ENCODE measurements around the gene LY6G6D. TPM values are rescaled to one million over a fixed set of nuclear protein-coding genes. Genes with fewer than 3 reads are reported as not detected.

The LY6G6D gene
- total RNA-seq, 3 donors from 2014 or later (not counting 1 experiment from before 2014, with no cell fraction given) = 0.94 TPM; not detected in 2

- Mint-ChIP-seq H3K4me3 (no peak overlapping the region), H3K9me3 (no peaks in the 10 kb centered on the region), H3K4me1 (peaks cover 0 to 7% of the 10 kb centered on the region in 2 donors), H3K27me3 (ENCODE audit: low read depth in 2 of 2) (no peaks in the 10 kb centered on the region), H3K27ac (no peak overlapping the region), H3K36me3 (no peaks in the 10 kb centered on the region)
- no peak for ATAC-seq
- Histone ChIP-seq H3K27me3 (ENCODE audit: control insufficient read depth, insufficient read depth, low read length) (no peaks in the 10 kb centered on the region), H3K4me3 (ENCODE audit: low read length) (no peak overlapping the region), H3K4me1 (ENCODE audit: control insufficient read depth, insufficient read depth, low read length) (no peaks in the 10 kb centered on the region), H3K27ac (ENCODE audit: low read length) (no peak overlapping the region), H3K36me3 (ENCODE audit: control insufficient read depth, insufficient read depth, low read length) (peaks cover 81% of the 10 kb centered on the region), H3K9me3 (ENCODE audit: control insufficient read depth, insufficient read depth, low read length) (no peaks in the 10 kb centered on the region)
- DNase-seq = no peak
- intact Hi-C loops (cut with micrococcal nuclease) = no loop called here
- 97% methylated on average over 11 of the region's 12 CpGs for WGBS (ENCODE audit: insufficient coverage)
- no peak for TF ChIP-seq CTCF (IDR thresholded peaks at IDR 0.05)
These were observed 23.5 kb upstream of the LY6G6D start for GRCh38 chr6:31691564-31692108.

DNA sequence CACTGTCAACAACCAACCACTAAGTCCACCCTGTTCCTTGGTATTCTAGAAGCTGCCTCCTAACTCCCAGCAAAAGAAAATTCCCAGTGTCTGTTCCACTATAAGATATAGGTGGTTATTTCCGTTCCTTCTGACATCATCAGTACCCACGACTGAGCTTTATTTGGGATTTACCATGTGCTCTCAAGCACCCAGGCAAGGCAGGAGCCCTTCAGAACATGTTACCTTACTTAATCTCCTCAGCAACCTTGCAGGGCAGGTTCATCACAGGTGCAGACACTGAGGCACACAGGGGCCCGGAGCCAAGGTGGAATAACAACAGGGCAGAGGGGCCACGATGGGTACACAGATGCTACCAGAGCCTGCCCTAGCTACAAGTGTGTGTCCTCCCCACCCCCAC lies 22.8 kb upstream of the LY6G6D start:
- Mint-ChIP-seq H3K4me3 (no peak overlapping the region), H3K4me1 (peaks cover 0 to 13% of the 10 kb centered on the region in 2 donors), H3K36me3 (no peaks in the 10 kb centered on the region), H3K9me3 (no peaks in the 10 kb centered on the region), H3K27me3 (ENCODE audit: low read depth in 2 of 2) (no peaks in the 10 kb centered on the region), H3K27ac (no peak overlapping the region)
- no peak overlapping the region for H3K4me3 ChIP-seq (ENCODE audit: low read length)
- WGBS (ENCODE audit: insufficient coverage) = 98% methylated on average over 4 of the region's 4 CpGs
- no peak for TF ChIP-seq CTCF (IDR thresholded peaks at IDR 0.05)
- H3K27ac ChIP-seq (ENCODE audit: low read length) = no peak overlapping the region
- no peaks in the 10 kb centered on the region for H3K9me3 ChIP-seq (ENCODE audit: control insufficient read depth, insufficient read depth, low read length)
- no peak for ATAC-seq
- peaks cover 80% of the 10 kb centered on the region for H3K36me3 ChIP-seq (ENCODE audit: control insufficient read depth, insufficient read depth, low read length)
- no peaks in the 10 kb centered on the region for H3K4me1 ChIP-seq (ENCODE audit: control insufficient read depth, insufficient read depth, low read length)
- no peak for DNase-seq
- intact Hi-C loops (cut with micrococcal nuclease) = no loop called here
- H3K27me3 ChIP-seq (ENCODE audit: control insufficient read depth, insufficient read depth, low read length) = no peaks in the 10 kb centered on the region

GRCh38 chr6:31692886-31693285 lies 22.3 kb upstream of the LY6G6D start:
- WGBS (ENCODE audit: insufficient coverage) = 95% methylated on average over 9 of the region's 9 CpGs
- Histone ChIP-seq H3K9me3 (ENCODE audit: control insufficient read depth, insufficient read depth, low read length) (no peaks in the 10 kb centered on the region), H3K27me3 (ENCODE audit: control insufficient read depth, insufficient read depth, low read length) (no peaks in the 10 kb centered on the region), H3K4me1 (ENCODE audit: control insufficient read depth, insufficient read depth, low read length) (no peaks in the 10 kb centered on the region), H3K27ac (ENCODE audit: low read length) (no peak overlapping the region), H3K36me3 (ENCODE audit: control insufficient read depth, insufficient read depth, low read length) (peaks cover 79% of the 10 kb centered on the region), H3K4me3 (ENCODE audit: low read length) (no peak overlapping the region)
- no peaks in the 10 kb centered on the region for H3K36me3 Mint-ChIP-seq
- H3K4me3 Mint-ChIP-seq = no peak overlapping the region
- DNase-seq (no peak), ATAC-seq (no peak)
- no peaks in the 10 kb centered on the region for H3K9me3 Mint-ChIP-seq
- no peak for TF ChIP-seq CTCF (IDR thresholded peaks at IDR 0.05)
- no peak overlapping the region for H3K27ac Mint-ChIP-seq
- peaks cover 0 to 16% of the 10 kb centered on the region in 2 donors for H3K4me1 Mint-ChIP-seq
- intact Hi-C loops (cut with micrococcal nuclease) = no loop called here
- no peaks in the 10 kb centered on the region for H3K27me3 Mint-ChIP-seq (ENCODE audit: low read depth in 2 of 2)

DNA sequence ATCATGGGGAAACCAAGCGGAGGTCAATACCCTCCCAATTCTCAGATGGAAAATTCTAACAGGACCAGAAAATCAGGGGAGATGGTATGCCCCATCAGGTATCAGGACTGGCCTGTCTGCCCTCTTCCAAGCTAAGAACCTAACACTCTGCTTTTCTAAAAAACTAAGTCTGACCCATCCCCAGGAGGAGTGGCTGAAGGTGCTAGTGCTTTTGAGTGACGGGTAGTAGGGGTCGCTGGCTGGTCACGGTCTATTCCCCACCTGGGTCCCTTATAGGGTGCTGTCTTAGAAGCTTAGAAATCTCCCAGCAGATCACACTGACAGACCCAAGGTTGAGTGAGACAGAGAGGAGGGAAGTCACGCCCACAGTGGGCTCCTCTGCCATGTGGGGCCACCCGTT lies 21.6 kb upstream of the LY6G6D start:
- no peaks in the 10 kb centered on the region for H3K27me3 Mint-ChIP-seq (ENCODE audit: low read depth in 2 of 2)
- no peak overlapping the region for H3K4me3 Mint-ChIP-seq
- TF ChIP-seq CTCF (IDR thresholded peaks at IDR 0.05) = no peak
- WGBS (ENCODE audit: insufficient coverage) = 87% methylated on average over 6 of the region's 6 CpGs
- H3K9me3 ChIP-seq (ENCODE audit: control insufficient read depth, insufficient read depth, low read length) = no peaks in the 10 kb centered on the region
- no peak overlapping the region for H3K27ac ChIP-seq (ENCODE audit: low read length)
- no peak overlapping the region for H3K27ac Mint-ChIP-seq
- DNase-seq = no peak
- no peaks in the 10 kb centered on the region for H3K27me3 ChIP-seq (ENCODE audit: control insufficient read depth, insufficient read depth, low read length)
- intact Hi-C loops (cut with micrococcal nuclease) = no loop called here
- no peaks in the 10 kb centered on the region for H3K4me1 ChIP-seq (ENCODE audit: control insufficient read depth, insufficient read depth, low read length)
- no peaks in the 10 kb centered on the region for H3K36me3 Mint-ChIP-seq
- no peak for ATAC-seq
- peaks cover 73% of the 10 kb centered on the region for H3K36me3 ChIP-seq (ENCODE audit: control insufficient read depth, insufficient read depth, low read length)
- H3K9me3 Mint-ChIP-seq = no peaks in the 10 kb centered on the region
- H3K4me1 Mint-ChIP-seq = peaks cover 0 to 15% of the 10 kb centered on the region in 2 donors
- H3K4me3 ChIP-seq (ENCODE audit: low read length) = no peak overlapping the region
